IMR-90 (cell line): ENCODE results near the gene APOBEC3B.

Experiments
- CTCF ChIP-seq: conservative IDR thresholded peaks from 2 replicates; pipeline ENCODE4 v1.5.1; 2012; ENCODE audit warnings: mild to moderate bottlenecking, low read depth, low read length, improper control_type of control experiment
- MXI1 ChIP-seq: IDR thresholded peaks from 2 replicates; pipeline ENCODE4 v1.6.1; 2012; ENCODE audit warnings: low read depth, mild to moderate bottlenecking, low read length, moderate library complexity, borderline replicate concordance
- POLR2A ChIP-seq: IDR thresholded peaks from 2 replicates; pipeline ENCODE4 v1.6.1; 2012; ENCODE audit warnings: mild to moderate bottlenecking, low read depth, low read length
- RCOR1 ChIP-seq: IDR thresholded peaks from 2 replicates; pipeline ENCODE4 v1.6.1; 2012; ENCODE audit warnings: mild to moderate bottlenecking, low read length, improper control_type of control experiment; ENCODE audit not compliant: insufficient replicate concordance

GRCh38 chr22:39030705-39031104 is 48.6 kb downstream of the APOBEC3B start:
- TF ChIP-seq POLR2A = no peak
- no peak for TF ChIP-seq RCOR1
- TF ChIP-seq CTCF = no peak
- TF ChIP-seq MXI1 = no peak
